Stimulated activated CD8-positive, alpha-beta memory T cell treated with anti-CD3 and anti-CD28 coated beads, Interleukin-4, amount 100 ng/mL, for 4 hours (primary cell): ENCODE measurements around the gene ELMO1.

Experiments
- DNase-seq, 2 donors: peaks; one replicate each; pipeline ENCODE4 v3.0.0-alpha.2; 2020; ENCODE audit warnings: low read depth in 2 of 2, low spot score in 1 of 2

ELMO1 gene

GRCh38 chr7:37108615-37109014 is 340.0 kb downstream of the ELMO1 start:
- no peak for DNase-seq

DNA sequence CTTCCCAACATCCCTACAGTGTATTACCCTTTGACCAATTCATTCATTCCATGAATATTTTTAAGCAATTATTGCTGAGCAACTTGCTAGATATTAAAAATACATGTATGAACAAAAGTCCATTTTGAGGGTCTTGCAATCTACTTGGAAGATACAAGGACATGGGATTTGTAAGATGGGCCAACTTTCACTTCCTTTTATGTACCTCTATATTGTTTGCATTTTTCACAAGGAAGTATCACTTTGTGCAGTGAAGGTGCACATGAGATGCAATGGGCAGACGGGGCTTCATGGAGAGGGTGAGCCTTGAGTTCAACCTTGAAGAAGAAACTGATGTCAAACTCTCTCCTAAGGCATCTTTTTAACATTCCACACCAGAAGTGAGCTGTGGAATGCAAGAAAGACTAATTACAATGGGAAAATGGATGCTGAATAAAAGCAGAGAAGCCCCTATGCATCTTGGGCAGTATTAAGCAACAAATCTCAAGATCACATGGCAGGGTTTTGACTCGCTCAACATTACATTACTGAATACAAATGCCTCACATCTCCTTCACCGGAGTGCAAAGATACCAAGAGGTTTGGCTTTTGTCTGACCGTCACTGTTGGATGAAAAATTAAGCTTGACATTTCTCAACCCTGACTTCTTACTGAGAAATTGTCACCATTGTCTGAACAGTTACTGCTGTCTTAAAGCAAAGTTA is 341.5 kb downstream of the ELMO1 start:
- no peak for DNase-seq

- DNase-seq, result no peak
Observed at GRCh38 chr7:37105762-37106161, 342.9 kb downstream of the ELMO1 start.

DNA sequence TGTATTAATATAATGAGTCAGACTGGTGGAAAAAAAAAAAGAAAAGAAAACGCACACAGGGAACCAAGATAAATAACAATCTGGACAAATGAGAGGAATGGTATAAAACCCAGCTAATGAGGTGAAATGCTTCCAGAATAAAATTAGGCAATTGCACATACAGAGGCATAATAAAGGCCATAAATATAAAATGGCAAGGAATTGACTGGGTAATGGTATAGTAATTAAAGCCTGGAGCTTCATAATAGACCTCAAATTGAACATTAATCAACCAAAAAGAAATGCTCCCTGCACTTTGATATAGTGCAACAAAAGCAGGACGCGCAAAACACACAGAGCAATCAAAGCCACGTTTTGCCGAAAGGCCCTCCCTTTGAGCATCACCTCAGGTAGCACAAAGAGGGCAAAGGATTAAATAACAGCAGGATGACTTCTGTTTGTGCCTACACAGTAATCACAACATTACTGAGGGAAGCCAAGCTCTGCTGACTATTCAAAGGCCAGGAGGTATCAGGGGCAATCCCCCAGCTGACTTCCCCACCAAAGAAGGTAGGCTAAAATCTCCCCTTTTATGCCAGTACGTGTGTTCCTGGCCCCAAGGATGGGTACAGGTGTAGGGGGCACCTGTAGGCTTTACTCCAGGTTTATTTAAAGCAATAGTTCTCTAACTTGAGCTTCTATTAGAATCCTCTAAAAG is 343.7 kb downstream of the ELMO1 start:
- DNase-seq, result no peak

- DNase-seq, result no peak
Observed at GRCh38 chr7:37102518-37103137, 346.0 kb downstream of the ELMO1 start.

DNA sequence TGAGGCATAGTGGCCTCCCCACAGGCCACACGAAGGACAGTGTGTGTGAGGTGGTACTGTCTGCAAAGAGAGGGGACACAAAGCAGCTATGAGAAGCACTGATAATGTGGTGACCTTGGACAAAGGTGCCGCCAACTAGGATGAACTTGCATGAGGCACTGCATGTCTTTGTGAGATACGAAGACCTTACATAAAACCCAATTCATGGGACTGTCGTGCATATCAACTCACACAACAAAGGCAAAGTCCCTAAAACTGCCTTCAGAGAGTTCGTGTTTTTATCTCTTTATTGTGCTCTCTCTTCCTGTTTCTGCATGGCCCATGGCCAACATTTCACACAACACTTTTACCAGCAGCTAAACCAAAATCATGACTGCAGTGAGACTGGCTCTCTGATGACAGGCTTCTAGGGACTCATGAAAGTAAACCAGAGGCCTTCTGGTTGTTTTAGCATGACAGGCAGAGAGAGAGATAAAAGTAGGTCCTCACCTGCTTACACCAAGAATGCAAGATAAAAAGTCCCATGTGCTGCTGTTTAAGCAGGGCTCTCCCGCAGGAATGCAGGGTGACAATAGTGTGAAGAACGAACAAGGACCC is 347.8 kb downstream of the ELMO1 start:
- DNase-seq, result no peak

DNA sequence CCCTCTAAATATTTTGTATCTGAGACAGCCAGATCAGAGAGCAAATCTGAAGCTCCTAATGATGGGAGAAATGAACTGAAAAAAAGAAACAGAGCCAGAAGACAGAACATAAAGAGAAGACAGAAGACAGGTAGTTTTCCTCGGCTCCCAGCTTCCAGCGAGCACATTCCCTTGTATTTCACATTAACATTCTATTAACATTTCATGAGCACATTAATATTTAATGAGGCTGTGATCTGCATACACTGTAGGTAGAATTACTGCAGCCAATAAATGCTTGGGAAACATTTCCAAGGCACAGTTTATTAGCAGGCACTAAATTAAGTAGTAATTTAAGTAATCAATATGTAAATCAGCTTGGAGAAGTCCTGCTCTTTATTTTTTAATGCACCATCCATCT is 349.9 kb downstream of the ELMO1 start:
- DNase-seq, result no peak

GRCh38 chr7:37097983-37098382 is 350.7 kb downstream of the ELMO1 start:
- DNase-seq, result no peak

- no peak for DNase-seq
Observed at GRCh38 chr7:37097276-37097675, 351.4 kb downstream of the ELMO1 start.

GRCh38 chr7:37096341-37096740 is 352.3 kb downstream of the ELMO1 start:
- DNase-seq, result no peak

GRCh38 chr7:37095122-37095521 is 353.5 kb downstream of the ELMO1 start:
- no peak for DNase-seq

DNA sequence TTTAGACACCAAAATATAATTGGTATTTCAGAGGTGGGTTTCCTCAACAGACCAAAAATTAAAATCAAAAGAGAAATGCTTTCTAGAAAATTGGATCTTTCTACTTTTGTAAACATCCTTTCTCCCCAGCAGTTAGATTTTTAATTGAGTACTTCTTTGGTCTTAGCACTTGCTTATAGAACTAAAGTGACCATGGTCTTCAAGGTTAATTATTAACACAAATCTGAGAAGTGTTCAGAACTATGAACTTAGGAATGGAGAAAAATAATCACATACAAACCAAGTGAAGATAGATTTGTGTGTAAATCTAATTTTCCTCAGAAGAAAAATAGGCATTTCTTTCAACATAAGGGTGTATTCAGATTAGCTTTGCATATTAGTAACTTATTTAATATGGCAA is 355.4 kb downstream of the ELMO1 start:
- no peak for DNase-seq

- DNase-seq, result no peak
Observed at GRCh38 chr7:37092548-37092947, 356.1 kb downstream of the ELMO1 start.

DNA sequence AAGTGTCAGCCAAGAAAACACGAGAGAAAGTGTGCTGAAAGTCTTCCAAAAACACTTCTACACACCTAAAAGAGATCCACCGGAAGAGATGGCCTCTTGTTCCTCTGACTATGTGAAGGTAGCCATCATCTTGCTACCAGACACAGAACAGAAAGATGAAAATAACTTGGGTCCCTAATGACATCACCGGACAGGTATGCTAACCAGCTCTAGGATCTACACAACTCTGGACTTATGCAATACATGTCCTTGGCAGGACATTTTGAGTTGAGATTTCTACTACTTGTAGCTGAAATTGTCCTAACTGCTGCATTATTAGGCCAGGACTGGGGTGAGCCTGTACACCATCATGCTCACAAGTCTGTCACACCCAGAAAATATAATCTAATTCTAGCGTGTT is 358.7 kb downstream of the ELMO1 start:
- no peak for DNase-seq

DNA sequence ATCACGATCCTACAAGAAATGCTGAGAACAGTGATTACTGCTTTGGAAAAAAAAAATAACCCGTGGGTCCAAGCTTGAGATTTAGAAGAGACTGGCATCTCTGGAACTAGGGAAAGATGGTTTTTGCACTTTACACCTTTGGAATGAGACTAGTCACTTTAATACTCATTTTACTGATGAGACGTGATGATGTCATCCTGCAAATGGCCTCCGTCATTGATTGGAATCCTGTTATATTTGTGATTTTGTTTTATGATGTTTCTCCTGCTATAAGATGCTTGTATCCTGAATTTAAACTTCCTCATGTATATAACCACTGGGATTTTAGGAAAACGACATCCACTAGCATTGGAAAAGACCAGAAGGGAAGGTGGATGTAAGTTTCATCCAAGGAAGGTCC is 363.1 kb downstream of the ELMO1 start:
- DNase-seq, result no peak

GRCh38 chr7:37084303-37084702 is 364.4 kb downstream of the ELMO1 start:
- no peak for DNase-seq

DNA sequence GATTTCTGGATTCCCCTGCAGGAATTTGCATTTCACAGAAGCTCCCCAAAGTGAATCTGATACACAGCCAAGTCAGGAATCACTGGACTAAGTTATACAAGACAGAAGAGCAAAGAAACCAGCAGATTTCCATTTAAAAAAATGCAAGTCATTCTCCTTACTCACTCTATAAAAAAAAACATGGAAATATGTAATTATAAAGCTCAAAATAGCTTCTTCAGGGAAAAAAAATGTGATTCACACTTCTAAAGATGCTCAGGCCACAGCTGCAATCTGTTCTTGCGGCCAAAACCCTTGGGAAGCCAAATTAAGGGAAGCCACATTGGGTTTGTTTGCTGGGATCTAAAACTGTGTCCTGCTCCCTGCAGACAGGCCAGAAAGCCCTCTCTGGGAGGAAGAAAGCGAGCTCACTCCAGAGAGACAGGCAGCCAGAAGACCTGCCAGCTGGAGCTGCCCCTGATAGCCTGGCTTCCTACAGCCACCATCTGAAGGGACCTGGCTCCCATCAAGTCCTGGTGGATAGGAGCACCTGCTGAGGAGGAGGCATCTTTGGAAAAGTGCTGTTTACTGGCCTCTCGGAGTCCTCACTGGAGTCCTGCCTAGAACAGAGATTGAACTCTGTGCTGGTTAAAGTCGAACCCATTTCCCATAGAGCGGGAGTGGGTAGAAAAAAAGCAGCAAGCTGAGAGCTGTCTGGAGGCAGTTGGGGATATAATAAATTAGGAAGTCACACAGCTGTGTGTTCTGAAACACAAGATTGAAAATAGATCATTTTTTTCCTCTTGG is 365.2 kb downstream of the ELMO1 start:
- no peak for DNase-seq

- no peak for DNase-seq
Observed at GRCh38 chr7:37081436-37081835, 367.2 kb downstream of the ELMO1 start.

DNA sequence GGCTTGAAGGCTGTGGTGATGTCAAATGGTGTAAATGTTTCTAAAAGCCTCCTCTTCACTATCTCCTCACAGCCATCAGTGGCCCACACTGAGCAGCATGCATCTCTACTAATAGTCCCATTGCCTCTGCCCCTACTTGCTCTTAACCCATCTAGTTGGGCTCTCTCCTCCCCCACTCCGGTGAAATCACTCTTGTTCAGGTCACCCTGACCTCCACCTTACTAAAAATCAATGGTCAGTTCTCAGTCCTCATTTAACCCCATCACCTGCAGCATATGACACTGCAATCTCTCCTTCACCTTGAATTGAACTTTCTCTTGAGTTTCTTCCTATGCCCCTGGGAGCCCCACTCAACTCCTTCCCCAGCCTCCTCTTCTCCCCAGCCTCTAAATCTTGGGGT is 369.2 kb downstream of the ELMO1 start:
- DNase-seq, result no peak

GRCh38 chr7:37076668-37077067 is 372.0 kb downstream of the ELMO1 start:
- no peak for DNase-seq

DNA sequence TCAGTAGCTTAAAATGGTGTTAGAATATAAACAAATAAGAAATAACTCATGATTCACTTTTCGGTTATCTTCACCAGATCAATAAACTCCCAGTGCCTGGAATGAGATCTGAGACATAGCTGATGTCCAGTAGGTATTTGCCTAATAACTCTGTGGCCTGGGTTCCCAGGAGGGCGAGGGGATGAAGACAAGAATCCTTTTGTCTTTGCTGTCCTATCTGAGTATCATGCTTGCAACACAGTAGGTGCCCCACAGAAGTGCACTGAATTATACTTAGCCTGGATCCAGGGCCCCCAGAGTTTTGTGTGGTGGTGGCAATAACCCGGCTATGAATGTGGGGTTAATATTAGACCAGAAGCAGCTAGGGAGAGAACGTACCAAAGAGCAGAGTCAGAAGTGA is 374.3 kb downstream of the ELMO1 start:
- no peak for DNase-seq
